Inferior parietal cortex (tissue), 1 donor: ENCODE measurements around the gene OTOP2.
"Not testable (repeated sequence)": the region's sequence is repeated elsewhere in the genome, so short reads cannot be mapped to it uniquely, and the experiment has no call there.

ENCODE experiments used
- DNase-seq: peaks from one replicate; pipeline ENCODE4 v3.0.0-alpha.2; 2016; ENCODE audit errors: extremely low spot score

OTOP2 gene

DNA sequence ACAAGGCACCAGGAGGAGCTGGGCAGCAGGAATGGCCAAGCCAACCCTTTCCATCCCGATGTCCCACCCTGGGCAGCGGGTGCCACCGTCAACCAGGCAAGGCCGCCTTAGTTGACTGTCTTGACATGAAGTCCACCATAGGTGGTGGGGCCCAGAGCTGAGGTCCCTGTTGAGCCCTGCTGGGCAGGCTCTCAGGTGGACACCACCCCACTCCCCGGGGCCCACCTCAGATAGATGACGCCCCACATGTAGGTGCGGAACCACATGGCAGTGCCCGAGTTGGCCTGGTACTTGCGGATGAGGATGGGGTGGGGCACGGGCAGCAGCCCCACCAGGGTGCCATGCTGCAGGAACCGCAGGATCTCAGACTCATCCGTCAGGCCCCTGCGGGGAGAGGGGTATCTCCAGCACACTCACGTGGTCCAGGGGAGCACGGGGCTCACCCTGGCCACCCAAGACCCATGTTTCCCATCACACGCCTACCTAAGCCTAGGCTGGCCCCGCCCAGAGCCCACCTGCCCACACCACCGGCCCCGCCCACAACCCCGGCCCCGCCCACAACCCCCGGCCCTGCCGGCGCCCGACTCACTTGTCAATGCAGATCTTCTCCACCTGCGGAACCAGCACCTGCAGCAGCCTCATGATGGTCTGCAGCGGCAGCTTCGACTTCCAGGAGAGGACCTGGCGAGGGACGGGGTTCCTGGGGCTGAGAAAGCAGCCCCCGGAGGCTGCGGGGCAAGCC lies 27.8 kb downstream of the OTOP2 start:
- DNase-seq = no peak

DNA sequence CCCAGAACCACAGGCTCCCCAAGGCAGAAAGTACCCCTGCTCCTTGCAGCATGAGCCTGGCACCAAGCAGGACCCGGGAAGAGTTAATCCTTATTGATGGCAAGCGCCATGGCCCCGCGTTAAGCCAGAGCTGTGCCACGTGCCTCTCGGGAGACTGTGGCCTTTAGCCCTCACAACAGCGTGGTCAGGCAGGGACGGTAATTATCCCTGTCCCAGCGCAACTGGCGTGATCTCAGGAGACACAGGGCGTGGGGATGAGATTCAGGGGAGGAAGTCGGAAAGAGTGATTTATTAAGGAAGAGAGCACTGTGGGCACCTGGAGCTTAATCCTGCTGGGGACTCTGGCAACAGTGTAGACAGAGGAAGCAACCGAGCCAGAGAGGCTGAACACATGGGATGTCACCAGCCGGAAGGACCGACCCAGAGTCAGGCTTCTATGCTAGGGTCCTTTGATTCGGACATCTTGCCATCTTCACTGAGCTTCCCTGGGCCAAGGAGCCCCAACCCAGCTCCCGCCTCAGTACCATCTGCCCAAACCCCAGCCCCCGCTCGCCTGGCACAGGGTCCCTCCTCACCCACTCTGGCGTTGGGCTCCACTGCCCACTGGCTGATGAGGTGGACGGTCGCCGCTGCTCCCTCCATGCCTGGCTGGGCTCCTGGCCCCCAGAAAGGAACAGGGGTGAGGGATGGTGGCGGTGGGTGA lies 28.5 kb downstream of the OTOP2 start:
- no peak for DNase-seq

DNA sequence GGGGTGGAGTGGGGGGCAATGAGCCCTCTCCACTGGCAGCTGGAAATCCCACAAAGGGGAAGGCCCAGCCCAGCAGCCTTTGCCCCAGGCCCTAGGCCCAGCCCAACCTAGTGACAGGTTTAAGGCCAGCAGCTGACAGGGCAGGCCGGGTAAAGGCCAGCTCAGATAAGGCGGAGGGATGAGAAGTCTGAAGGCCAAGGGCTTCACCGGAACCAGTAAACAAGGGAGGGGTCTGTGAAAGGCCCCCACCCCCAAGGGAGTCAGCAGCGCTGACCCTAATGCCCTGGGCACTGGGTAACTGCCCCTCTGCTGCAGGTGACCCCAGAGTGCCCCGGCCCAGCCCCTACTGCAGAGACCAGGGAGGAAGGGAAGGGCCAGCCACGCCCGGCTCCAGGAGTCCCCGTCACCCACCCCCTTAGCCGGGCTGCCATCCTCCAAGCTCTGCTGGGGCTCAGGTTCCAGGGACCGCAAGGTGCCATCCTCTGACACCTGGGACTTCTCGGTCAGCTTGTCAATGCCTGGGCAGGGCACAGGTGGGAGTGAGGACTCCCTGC lies 29.1 kb downstream of the OTOP2 start:
- DNase-seq = no peak

DNA sequence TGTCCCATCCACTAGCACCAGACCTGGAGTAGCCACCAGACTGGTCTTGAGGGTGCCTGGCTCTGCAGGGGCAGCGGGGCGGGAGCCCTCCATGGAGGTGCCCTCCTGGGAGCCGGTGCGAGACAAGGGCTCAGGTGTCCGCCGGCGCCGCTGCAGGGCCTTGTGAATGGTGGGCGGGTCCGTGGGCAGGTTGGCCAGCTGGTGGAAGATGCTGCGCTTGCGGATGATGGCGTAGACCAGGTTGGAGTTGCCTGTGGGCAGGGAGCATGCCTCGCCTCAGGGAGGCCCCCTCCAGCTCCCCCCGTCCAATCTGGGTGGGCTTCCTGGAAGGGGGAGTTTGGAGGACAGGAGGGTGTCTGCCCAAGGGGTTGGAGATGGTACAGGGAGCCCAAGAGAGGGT lies 30.0 kb downstream of the OTOP2 start:
- DNase-seq = no peak

DNA sequence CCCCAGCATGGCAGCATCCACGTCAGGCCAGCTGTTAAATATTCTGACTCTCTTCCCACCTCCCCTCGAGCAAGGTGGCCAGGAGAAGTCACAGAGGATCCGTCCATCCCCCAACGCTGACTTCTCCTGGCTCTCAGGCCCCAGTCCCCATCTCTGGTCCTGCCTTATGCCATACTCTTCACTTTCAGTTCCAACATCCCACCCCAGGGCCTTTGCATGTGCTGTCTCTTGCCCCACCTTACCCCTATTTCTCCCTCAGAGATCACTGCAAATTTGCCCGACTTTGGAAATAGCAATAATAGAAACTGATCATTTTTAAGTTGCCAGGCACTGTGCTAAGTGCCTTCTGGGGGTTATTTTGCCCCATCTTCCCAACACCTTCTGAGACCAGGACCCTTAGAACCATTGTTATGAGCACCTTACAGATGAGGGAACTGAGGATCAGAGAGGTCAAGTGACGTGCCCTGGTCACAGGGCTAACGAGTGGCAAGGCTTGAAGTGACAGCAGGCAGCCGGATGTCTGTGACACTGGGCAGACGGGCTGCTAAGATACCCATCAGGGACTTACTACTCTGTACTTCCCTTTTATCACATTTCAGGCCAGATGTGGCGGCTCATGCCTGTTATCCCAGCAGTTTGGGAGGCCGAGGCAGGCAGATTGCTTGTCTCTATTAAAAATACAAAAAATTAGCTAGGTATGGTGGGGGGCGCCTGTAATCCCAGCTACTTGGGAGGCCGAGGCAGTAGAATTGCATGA lies 30.8 kb downstream of the OTOP2 start:
- DNase-seq = no peak

DNA sequence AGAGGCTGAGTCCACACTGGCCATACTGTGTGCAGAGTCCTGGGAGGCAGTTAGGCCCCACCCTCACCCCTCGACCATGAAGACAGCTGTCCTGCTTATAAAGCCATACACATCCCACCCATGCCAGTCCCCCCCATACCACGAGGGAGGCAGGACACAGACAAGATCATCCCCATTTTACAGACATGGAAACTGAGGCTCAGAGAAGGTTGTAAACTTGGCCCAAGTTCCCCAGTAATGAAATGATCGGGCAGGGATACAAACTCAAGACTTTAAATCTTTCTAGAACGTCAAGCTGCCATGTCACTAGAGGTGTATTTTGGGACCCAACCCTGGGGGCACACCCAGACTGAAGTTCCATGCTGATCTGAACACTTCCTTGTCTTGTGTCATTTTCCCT lies 32.0 kb downstream of the OTOP2 start:
- DNase-seq = no peak

DNA sequence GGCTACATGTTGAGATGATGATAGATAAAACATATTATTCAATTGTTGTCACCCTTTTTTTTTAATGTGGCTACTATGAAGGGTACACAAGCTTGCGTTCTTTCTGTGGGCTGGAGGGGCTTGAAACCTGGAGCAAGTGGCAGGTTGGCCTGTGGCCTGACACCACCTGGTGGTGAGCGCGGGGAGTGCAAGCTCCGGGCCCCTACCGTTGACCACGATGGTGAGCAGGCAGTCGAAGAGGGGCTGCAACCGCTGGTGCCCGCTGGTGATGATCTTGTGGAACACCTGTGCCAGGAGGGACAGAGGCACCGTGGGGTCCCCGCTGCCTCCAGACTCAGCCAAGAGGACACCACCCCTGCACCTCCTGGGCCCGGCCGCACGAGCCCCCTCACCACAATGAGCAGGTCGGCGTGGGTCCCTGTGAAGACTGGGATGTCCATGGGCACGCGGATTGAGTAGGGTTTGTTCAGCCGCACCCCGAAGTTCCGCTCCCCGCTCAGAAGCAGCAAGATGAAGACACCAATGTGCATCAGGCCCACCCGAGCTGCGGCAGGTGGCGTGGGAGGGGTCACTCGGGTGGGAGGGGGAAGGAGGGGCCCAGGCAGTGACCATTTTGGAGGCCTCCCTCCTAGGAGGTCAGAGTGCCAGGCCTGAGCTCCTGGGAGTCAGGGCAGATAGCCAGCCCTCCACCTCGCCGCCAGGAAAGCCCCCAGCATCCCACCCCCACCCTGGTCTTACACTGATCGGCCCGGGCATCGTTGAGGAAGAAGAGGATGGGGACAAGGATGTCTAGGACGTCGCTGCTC lies 34.1 kb downstream of the OTOP2 start:
- peak; percentile 51 for DNase-seq

DNA sequence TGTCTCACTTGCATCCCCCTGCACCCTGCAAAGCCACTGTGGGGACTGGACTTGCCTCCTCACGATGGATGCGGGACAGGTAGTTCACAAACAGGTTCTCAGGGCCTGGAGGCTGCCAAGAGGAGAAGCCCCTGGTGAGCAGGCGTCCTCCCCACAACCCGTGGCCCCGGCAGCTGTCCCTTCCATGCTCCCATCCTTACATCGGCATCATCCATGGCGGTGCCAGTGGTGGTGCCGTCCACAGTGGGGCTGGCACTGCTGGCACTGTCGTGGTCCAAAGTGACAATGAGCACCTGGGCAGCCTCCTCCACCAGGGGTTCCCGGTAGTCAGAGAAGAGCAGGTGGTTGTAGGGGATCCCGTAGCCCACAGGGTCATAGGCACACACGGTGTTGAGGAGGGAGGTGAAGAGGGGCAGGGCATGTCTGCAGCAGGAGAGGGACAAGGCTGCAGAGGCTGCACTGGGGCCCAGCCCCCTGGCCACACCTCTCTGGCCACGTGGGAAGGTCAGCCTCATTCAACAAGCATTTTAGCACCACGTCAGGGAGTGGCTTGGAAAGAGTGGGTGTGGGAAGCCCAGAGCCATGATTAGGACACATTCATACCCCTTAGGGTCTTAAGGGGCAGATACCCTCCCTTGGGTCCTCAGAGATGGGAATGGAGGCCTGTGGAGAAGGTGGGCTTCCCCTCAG lies 35.9 kb downstream of the OTOP2 start:
- DNase-seq = no peak

DNA sequence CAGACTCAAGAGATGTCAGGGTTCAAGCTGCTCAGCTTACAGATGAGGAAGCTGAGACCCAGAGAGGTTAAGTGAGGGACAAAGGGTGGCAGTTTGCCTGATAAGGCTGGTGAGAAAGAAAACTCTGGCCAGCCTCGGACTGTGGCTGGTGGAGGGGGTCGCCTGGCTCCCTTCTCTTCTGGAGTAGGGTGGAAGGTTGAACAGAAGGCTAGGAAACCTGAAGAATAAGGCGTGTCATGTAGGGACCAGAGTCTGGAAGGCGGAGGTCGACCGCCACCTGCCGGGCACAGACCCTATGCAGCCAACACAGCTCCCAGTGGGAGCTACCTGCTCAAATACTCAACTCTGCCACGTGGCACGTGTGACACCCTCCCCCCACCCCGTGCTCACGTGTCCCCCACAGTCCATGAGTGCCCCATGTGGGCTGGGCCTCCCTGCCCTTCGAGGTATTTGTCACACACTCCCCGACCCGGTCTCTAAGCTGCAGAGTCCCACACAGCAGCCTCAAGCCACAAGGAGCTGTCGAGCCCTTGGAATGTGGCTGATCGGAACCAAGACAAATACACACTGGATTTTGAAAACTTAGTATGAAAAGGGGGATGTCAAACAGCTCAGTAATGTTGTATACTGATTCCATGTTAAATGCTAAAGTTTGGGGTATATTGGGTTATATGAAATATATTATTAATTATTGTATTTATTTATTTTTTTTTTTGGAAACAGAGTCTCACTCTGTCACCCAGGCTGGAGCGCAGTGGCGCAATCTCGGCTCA lies 36.7 kb downstream of the OTOP2 start:
- DNase-seq = no peak

DNA sequence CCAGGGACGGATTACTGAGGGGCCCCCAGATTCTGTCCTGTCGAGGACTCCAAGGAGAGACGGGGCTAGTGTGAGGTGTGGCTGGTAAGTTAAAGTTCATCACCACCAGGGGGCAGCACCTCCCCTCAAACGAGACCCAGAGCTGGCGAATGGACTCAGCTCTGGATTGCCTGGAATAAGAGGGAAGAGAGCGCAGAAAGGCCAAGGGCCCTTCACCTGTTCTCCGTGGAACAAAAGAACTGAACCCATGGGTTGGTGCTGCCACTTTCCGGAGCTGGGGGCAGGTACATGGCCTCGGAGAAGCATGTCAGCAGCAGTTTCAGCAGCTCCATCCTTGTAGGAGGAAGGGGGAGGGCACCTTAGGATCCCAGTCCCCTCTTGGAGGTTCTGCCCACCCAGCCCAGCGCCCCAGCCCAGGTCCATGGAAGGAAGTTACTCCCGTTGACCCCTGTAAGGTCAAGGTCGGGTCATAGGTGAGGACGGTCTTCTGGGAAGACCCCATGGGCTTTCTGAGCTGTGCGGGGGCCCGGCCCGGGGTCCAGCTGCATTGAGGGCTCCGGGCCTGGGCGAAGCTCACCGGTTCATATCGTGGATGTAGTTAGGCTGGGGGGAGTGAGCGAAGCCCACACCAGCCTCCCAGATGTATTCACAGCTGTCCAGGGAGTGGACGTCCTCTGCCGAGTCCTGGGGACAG lies 37.7 kb downstream of the OTOP2 start:
- peak; percentile 93 for DNase-seq

DNA sequence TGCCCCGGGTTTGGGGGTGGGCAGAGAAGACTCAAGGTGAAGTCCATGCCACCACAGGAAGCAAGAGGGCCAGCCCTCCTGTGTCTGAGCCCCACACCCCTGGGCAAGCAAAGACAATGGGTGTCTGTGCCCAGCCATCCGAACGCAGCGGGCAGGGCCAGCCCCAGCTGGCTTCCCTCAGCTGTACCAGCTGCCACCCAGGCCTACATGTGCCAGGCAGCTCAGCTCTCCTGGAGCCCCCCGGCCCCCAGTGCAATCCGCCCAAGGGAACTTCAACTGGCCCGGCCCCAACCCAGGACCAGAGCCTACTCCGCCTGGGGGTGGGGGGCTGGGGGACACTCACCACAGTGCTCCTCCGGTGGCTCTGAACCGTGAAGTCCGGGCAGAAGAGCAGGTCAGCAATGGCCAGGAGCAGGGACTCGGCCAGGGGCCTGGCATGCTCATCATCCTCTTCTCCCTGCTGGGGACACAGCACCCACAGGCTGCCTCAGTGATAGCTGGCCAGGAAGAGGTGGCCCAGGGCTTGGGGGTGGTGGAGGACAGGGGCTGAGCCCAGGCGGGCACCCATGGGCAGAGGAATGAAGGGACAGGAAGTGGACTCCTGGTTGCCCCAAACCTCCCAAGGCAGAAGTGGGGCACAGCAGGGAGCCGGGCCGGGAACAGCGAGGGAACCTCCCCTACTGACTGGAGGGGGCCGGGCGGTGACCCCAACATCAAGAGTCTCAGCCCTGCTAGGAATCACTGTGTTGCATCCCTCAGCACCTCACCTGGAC lies 38.7 kb downstream of the OTOP2 start:
- peak; percentile 32 for DNase-seq

DNA sequence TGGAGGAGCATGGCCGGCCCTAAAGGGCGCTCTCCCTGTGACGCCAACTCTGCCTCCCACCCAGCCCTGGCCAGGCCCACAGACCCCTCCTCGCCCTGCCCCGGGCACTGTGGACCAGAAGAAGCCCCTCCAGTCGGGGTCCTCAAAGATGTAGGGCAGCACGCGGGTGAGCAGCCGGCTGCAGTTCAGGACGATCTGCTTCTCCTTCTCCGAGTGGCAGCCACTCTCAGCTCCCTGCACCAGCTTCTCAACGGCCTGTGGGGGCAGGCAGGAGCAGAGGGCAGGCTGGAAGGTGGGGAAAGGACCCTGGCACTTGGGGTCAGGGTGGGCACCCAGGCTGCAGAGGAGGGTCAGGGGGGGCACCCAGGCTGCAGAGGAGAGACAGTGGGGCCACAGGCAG lies 39.6 kb downstream of the OTOP2 start:
- DNase-seq = no peak

DNA sequence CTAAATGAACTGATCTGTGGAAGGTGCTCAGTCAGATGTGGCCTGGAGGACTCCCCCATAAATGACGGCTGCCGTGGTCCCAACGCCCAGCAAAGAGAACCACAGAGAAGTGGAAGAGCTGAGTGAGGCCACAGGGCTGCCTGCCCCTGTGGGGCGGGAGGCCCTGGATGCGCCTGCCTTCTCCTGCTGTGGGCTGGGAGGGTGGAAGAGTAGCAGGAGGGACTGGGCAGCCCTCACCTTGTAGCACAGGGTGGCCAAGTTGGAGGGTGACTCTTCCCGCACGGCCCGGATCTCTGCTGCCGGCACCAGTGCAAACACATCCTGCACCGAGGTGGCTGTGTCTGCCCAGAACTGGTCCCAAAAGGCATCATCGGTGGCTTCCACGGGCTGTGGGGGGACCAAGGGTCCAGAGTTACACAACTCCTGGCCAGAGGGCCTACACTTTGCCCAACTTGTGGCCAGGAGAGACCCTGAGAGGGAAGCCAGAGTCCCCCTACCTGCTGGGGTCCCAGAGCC lies 40.2 kb downstream of the OTOP2 start:
- DNase-seq = no peak

DNA sequence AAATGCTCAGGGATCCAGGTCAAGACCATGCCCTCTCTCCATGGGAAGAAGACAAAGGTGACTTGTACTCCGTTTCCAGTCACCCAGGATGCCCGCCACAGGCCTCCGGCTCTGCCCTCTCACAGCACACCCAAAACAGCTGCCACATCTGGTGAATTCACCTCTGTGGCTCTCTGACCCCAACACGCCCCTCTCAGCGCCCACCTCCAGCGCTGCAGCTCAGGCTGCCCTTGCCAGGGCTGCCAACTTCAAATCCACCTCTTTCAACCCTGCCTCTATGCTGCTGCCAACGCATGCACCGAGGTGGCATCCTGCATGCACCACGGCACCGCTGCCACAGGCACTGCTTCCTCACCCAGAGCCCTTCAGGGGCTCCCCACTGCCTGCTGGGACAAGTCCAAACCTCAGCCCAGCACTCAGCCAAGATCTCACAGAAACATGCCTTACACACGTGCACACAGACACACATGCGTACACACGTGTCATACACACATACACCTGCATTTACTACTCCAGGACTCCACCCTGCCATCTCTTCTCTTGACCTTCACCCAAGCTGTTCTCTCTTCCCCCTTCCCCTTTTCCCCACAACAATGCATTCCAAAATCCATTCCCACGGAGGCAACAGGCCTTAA lies 41.0 kb downstream of the OTOP2 start:
- DNase-seq = no peak

DNA sequence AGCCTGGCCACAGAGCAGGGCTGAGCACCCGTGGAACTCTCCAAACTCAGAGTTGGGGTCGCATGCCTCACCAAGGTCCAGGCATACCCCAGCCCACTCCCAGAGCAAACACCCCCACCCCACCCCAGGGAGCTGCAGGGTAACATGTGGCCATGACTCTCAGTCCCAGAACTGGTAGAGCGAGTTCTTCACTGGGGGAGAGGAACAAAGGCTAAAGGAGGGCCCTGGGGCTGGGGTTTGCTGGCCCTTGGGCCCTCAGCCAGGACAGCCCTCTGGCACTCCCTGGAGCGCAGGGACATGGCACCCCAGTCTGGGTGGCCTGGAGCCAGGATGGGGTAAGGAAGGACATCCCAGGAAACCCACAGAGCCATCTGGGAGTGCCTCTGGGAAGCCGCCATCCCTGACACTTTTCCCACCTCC lies 44.3 kb downstream of the OTOP2 start:
- DNase-seq = no peak

DNA sequence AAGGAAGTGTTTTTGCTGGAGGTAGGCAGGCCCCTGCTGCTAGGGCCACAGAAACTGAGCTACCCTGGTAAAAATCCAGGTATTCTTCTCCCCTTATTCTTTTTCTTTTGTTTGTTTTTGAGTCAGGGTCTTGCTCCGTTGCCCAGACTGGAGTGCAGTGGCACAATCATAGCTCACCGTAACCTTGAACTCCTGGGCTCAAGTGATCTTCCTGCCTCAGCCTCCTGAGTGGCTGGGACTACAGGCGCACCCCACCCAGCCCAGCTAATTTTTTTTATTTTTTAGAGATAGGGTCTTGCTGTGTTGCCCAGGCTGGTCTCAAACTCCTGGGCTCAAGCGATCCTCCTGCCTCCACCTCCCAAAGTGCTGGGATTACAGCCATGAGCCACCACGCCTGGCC lies 45.4 kb downstream of the OTOP2 start:
- not testable (repeated sequence) for DNase-seq

DNA sequence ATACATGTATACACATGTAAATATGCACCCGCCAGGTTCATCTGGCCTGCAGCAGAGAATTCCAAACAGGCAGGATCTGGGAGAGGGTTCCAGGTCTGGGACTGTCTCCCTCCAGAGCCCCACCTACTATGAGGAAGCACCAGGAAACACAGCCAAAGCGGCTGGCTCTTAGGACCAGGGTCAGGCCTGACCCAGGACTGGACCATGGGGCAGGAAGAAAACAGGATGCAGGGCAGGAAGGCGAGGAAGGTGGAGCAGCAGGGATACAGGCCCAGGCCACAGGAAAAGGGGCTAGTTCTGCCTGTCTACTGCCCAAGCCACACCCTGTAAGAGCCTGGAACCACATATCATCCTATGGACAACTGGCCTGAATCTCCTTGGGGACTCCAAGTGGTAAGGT lies 46.3 kb downstream of the OTOP2 start:
- DNase-seq = no peak
